Stimulated activated CD4-positive, alpha-beta T cell treated with anti-CD3 and anti-CD28 coated beads, Interleukin-1b, Interleukin-23, amount 100 ng/mL, for 4 hours (primary cell): ENCODE measurements around the gene PHRF1.
"Not testable (repeated sequence)": the region's sequence is repeated elsewhere in the genome, so short reads cannot be mapped to it uniquely, and the experiment has no call there.

Source experiments
- DNase-seq, 2 donors: peaks; one replicate each; pipeline ENCODE4 v3.0.0-alpha.2; 2020; ENCODE audit warnings: low read depth in 2 of 2

Gene PHRF1

DNA sequence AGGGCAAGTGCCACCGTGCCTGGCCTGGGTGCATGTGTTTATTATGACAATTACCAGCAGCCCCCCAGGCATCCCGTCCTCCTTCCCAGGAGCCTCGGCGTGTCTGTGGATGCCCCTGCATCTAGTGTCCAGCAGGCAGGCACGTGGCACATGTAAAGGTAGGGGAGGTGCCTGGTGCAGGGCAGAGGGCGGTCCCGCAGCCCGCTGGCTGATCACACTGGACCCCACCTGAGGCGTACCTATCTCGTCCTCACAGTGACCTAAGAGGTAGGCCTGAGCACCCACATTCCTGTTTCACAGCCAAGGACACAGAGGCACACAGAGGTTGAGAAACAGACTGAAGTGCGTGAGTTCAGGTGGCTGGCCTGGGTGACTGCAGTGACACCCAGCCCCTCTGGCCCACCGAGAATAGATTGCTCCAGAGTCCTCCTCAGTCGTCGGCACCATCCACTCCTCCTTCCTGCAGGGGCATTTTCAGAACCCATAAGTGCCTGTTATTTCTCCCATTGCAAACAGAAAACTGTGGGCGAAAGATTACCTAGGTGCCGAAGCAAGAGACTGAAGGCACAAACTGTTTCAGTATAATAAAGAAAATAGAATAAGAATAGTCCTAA is 3.0 kb upstream of the PHRF1 start:
- no peak for DNase-seq

- not testable (repeated sequence) for DNase-seq
Observed at GRCh38 chr11:574031-574570, 2.2 kb upstream of the PHRF1 start.

DNA sequence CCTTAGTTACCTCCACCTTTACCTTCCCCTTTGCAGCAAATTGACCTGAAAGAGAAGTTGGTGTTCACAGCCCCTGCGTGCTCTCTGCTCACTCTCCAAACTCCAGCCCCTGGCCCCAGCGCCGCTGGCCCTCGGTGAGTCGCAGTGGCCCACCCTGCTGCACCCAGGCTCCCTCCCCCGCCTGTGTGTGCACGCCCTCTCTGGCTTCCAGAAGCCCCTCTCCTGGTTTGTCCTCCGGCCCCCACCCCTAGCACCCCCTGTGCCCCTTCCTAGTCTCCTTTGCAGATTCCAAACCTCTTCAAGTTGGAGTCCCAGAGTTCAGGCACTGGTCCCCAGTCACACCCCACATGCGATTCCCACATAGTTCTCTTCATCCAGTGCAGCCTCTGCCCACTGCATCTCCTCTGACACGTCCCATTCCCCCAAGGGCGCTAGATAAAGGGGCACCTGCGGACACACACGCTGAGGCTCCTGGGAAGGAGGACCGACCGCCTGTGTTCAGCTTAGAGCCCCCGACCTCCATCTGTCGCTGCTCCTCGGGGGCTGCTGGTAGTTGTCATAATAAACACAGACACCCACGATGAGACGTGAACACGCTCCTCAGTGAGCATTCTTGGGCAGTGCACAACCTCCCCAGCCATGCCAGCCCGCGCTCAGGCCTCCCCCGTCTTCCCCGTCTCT is 1.5 kb upstream of the PHRF1 start:
- DNase-seq: no peak

DNA sequence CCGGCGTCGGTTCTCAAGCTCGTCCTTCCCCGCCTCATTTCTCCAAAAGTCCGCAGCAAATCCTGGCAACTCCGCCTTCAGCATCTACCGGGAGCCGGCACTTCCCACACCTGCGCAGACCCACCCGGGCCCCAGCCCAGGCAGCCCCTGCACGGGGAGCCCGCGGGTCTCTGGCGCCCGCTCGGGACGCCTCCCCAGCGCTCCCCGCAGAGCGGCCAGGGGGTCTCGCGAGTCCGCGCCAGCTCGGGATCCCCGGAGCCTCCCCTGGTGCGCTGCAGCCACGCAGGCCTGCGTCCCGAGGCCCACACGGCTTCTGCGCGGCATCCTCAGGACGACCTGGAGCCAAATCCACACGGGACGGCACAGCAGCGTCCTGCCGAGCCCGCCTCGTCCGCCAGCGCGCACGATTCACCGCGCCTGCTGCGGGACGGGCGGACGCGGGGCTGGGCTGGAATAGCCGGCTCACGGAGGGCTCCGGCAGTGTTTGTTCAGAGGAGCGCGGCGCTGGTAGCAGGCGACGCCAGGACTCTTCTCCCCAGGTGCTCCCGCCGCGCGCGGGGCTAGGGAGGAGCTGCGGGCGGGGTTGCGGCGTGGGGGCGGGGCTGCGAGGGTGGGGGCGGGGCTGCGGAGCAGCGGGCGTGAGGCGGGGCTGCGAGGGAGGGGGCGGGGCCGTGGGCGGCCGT is 816 bp upstream of the PHRF1 start:
- no peak for DNase-seq

DNA sequence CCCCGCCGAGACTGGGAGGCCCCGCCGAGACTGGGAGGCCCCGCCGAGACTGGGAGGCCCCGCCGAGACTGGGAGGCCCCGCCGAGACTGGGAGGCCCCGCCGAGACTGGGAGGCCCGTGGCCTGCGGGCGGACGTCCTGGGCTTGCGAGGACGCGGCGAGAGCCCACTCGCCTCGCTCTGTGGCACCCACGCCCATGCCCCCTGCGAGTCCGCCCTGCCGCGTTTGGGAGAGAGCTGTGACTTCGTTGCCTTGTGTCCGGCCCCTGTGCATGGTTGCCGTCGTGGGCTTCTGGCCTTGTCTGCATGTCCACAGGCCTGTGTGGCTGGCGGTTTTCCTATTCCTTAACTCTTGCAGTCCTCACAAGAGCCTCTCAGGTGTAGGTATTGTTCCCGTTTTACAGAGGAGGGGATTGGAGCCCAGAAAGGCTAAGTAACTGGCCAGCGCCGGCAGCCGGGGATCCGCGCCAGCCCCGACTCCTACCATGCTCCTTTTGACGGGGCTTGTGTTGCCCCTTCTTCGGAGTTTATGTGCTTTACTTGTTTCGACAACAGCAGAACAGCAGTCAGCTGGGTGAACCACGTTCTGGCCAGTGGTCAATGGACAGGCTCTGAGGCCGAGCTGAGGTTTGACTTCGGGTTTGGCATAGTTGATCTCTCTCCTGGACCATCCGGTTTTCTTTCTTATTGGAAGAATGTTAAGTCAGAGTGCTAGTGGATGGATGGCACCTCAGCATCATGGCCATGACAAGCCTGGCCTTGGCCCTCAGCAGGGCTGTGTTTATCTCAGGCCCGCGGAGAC is 741 bp downstream of the PHRF1 start:
- DNase-seq: no peak

GRCh38 chr11:577611-577894 is 1.3 kb downstream of the PHRF1 start:
- no peak for DNase-seq

DNA sequence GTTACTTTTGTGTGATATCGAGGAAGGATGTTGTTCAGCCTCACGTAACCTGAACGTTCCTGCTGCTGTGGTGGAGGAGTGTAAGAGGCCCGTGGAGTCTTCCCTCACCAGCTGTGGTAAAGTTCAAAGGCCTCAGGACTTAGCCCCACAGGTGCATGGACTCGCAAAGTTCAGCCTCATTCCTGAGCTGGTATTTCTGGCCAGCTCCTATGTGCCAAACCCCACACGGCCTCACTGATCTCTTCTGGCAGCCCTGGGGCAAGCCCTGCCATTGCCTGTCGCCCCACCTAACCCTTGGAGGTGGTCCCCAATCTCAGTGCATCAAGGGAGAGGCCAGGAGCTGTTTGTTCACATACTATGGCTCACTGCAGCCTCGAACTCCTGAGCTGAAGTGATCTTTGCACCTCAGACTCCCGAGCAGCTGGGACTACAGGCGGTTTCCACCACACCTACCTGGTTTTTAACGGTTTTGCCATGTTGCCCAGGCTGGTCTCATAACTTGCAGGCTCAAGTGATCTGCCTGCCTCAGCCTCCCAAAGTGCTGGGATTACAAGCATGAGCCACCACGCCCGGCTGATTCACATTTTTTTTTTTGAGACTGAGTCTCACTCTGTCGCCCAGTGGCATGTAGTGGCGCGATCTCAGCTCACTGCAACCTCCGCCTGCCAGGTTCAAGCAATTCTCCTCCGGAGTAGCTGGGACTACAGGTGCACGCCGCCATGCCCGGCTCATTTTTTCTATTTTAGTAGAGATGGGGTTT is 2.2 kb downstream of the PHRF1 start:
- no peak for DNase-seq

DNA sequence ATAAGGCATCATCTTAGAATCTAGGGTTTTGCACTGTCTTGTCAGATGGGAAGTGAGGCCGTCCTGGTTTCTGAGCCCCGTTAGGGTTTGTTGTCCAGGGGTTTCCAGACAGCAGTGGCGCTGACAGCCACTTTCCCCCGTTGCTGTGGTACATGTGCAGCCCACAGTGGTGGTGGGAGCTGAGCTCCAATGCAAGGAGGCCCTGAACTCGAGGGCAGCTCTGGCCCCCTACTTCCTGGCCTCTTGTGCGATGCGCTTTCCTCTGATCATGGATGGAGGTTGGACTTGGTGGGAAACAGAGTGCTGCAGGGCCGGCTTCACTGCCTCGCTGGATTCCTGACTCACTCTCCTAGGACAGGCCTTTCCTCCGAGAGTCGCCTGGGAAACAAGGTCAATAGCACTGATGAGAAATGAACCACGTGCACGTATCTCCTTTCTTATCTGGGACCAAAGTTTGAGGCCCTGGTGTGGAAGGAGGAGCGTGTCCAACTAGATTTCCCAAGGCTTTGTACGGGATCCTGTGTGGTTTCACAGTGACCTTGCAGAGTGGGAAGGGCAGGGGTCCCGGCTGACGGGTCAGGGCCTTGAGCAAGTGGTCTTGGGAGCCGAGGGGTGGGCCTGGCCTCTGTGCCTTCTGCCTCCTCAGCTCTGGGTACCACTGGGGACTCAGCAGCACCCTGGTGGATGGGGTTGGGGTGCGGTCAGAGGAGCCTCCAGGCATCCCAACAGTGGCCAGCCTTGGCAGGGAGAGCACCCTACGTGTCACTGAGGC is 3.7 kb downstream of the PHRF1 start:
- DNase-seq: no peak

DNA sequence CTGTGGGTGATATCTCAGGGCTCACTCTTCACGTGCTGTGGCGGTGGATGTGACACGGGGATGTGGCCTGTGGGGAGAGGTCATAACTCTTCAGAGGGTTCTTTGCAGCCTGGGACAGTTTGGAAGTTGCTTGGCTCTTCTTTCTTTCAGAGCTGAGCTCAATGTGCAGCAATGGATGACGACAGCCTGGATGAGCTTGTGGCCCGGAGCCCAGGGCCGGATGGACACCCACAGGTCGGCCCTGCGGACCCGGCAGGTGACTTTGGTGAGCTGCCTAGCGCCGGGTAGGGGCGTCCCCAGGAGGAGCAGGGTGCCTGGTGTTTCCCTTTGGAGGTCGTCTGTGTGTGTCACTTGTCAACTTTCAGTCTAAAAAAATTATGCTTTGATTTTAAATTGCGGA is 5.1 kb downstream of the PHRF1 start:
- no peak for DNase-seq

DNA sequence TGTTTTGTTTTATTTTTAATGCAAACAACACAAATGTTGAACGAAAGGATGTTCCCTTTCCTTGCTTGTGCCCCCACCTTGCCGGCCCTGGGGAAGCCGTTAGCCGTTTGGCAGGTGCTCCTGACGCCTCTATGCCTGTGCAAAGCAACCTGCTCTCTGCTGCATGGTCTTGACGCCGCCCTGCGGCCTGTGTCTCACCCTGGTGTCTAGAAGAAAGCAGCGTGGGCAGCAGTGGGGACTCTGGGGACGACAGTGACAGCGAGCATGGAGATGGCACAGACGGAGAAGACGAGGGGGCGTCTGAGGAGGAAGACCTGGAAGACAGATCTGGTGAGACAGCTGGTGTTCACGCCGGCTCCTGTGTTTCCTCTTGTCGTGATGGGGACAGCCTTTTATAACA is 5.5 kb downstream of the PHRF1 start:
- no peak for DNase-seq

- no peak for DNase-seq
Observed at GRCh38 chr11:584287-584686, 8.0 kb downstream of the PHRF1 start.

GRCh38 chr11:586376-587316 is 10.4 kb downstream of the PHRF1 start:
- no peak for DNase-seq

GRCh38 chr11:587546-587945 is 11.3 kb downstream of the PHRF1 start:
- DNase-seq: no peak

- DNase-seq: peak; percentile 42 to 55
Observed at GRCh38 chr11:587978-588380, 11.7 kb downstream of the PHRF1 start.

DNA sequence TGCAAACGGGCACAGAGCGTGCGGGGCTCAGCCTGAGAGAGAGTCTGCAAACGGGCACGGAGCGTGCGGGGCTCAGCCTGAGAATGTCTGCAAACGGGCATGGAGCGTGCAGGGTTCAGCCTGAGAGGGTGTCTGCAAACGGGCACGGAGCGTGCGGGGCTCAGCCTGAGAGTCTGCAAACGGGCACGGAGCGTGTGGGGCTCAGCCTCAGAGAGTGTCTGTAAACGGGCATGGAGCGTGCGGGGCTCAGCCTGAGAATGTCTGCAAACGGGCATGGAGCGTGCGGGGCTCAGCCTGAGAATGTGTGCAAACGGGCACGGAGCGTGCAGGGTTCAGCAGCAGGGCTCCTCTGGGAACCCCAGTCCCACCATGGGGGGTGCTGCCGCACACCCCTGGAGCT is 13.5 kb downstream of the PHRF1 start:
- DNase-seq: no peak

DNA sequence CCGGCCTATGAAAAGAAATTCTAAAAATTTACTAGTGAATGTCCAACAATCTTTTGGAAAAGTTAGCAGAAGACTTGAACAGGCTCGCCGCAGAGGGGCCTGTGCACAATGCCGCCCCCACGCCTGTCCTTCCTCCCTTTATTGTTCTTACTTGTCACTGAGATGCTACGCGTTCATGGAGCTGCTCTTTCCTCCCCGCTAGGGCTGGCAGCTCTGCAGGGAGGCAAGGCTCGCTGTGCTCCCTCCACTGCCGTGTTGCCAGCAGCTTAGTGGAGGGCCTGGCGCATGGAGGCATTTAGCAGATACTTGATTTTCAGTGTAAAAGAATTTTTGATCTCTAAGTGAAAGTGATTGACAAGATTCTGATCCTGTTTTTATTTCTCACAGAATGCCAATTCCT is 14.7 kb downstream of the PHRF1 start:
- DNase-seq: no peak

DNA sequence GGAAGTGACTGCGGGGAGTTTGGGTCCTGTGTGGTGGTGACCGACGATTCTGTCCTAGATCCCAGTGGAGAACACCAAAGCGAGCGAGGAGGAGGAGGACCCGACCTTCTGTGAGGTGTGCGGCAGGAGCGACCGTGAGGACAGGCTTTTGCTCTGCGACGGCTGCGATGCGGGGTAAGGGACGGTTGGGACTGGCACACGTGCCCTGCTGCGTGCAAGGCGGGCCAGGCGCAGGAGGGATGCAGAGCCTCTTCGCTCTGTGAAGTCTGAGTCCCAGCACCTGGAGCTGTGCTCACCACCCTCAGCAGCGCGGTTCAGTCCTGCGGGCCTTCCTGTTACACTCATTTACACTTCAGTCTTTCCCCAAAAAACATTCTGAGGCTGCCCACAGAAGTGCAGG is 16.2 kb downstream of the PHRF1 start:
- no peak for DNase-seq

DNA sequence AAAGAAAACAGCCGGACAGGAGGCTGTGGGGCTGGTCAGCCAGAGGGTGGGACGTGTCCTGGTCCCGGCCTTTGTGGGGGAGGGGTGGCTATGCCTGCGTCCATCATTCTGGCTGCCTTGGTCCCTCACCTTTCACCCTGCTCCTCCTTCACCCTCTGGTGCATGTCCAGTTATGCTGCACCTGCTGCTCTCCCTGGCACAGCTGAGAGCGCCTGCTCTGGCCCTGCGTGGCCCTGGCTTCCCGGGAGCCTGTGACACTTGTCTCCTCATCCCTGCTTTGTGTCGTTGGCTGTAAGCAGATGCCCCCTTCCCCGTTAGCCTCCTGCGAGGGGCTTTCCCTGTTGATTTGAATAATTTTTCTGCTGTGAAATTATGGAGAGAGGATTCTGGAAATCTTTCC is 16.6 kb downstream of the PHRF1 start:
- no peak for DNase-seq

DNA sequence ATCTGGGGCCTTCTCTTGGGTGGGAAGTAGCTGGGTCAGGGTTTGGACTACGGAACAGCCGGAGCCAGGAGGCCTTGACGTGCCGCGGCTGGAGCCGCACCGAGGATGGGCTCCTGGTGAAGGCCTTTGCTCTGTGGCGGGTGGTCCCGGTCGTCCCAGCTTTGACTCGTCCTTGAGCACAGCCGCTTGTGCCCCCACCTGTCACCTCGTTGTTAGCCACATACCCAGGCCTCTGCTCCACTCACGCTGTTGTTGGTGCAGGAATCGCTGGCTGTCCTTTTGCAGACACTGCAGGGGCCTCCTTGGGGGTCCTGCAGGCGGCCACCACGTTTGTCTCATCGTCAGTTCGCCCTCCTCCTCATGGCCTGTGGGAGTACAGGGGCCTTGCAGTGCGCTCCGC is 17.1 kb downstream of the PHRF1 start:
- no peak for DNase-seq

GRCh38 chr11:595400-595799 is 19.1 kb downstream of the PHRF1 start:
- no peak for DNase-seq
